HepG2 (cell line): Measurements from ENCODE around the gene NDUFB11. TPM values are rescaled to one million over a fixed set of nuclear protein-coding genes. Genes with fewer than 3 reads are reported as not detected.

Experiments
- XRCC5 ChIP-seq: fragments of 200-400 bp; formaldehyde crosslinking; optimal IDR thresholded peaks from 2 replicates; pipeline ENCODE3; 2017; ENCODE audit warnings: mild to moderate bottlenecking, low read length
- ZNF142 ChIP-seq: sonication (generic); formaldehyde crosslinking; IDR thresholded peaks from 2 replicates; pipeline ENCODE4 v1.4.0; 2020; ENCODE audit warnings: missing genetic modification reagents
- ZNF275 ChIP-seq: sonication (generic); formaldehyde crosslinking; IDR thresholded peaks from 2 replicates; pipeline ENCODE4 v1.8.0; 2022; ENCODE audit warnings: missing genetic modification reagents, mild to moderate bottlenecking, inconsistent platforms, borderline replicate concordance
- ZNF280D ChIP-seq: sonication (generic); formaldehyde crosslinking; IDR thresholded peaks from 2 replicates; pipeline ENCODE4 v1.5.1; 2020; ENCODE audit warnings: mild to moderate bottlenecking, missing genetic modification reagents
- ZNF83 ChIP-seq: sonication (generic); formaldehyde crosslinking; IDR thresholded peaks from 2 replicates; pipeline ENCODE4 v1.4.0; 2020; ENCODE audit warnings: missing genetic modification reagents, mild to moderate bottlenecking, borderline replicate concordance
- polyA plus RNA-seq, 8 experiments: library from polyadenylated mRNA; depleted of rRNA in 3 of 8; stranded (reverse) in 7 of 8; unstranded in 1 of 8; fragments of >200 nt; fragmentation: Illumina TruSeq in 4 of 8; extraction: Trizol in 4 of 8; gene quantifications; 2 replicates each; pipeline versions ENCODE4 v1.2.1 to v1.2.3, GENCODE V29; 2011 to 2016; ENCODE audit warnings: low read depth in 4 of 8, missing spikeins in 1 of 8, mixed read lengths in 1 of 8; ENCODE audit not compliant: insufficient read depth in 1 of 8
- total RNA-seq, 5 experiments: library from RNA; depleted of rRNA; stranded (reverse); fragments of >200 nt; fragmentation: Illumina TruSeq; extraction: Trizol; gene quantifications; 2 replicates each; pipeline ENCODE4 v1.2.3, GENCODE V29; 2016; ENCODE audit warnings: low read depth in 1 of 5

Gene NDUFB11
- total and polyA plus RNA-seq, 2 of the 13 experiments (the other 11 are each of a cell fraction or from before 2014, with no cell fraction given), result 46.6 to 100 TPM

GRCh38 chrX:47193475-47194193, 49.1 kb upstream of the NDUFB11 start, which contains the start of gene UBA1 (continued):
- TF ChIP-seq ZNF275 (CRISPR knock-in tag), result no peak
- no peak for TF ChIP-seq ZNF142
- no peak for TF ChIP-seq ZNF83 (CRISPR knock-in tag)
- no peak for TF ChIP-seq ZNF280D (CRISPR knock-in tag)
- TF ChIP-seq XRCC5, result no peak
